Measurements from ENCODE around the gene DAZL. TPM values are rescaled to one million over a fixed set of nuclear protein-coding genes. Genes with fewer than 3 reads are reported as not detected.

The DAZL gene
- total RNA-seq, 1 experiment from 2014 or later = 3.9 TPM

- TF ChIP-seq ESRRA (CRISPR knock-in tag; IDR thresholded peaks at IDR 0.05; ENCODE audit: borderline replicate concordance) (no peak), ZNF263 (CRISPR knock-in tag; IDR thresholded peaks at IDR 0.05; ENCODE audit: low read depth) (no peak), FOXK1 (CRISPR knock-in tag; IDR thresholded peaks at IDR 0.05) (no peak), MXD4 (CRISPR knock-in tag; IDR thresholded peaks at IDR 0.05; ENCODE audit: borderline replicate concordance) (no peak), HMGA2 (CRISPR knock-in tag; IDR thresholded peaks at IDR 0.05) (no peak), ZNF416 (CRISPR knock-in tag; IDR thresholded peaks at IDR 0.05) (no peak), SOX15 (CRISPR knock-in tag; IDR thresholded peaks at IDR 0.05) (no peak), CBFB (CRISPR knock-in tag; IDR thresholded peaks at IDR 0.05; ENCODE audit: low read depth) (no peak), ZBTB21 (CRISPR knock-in tag; IDR thresholded peaks at IDR 0.05; ENCODE audit: borderline replicate concordance) (no peak)
Observed at GRCh38 chr3:16546186-16547010, 58.8 kb downstream of the DAZL start (continued).

GRCh38 chr3:16545413-16546185 lies 59.6 kb downstream of the DAZL start:
- POLR2A ChIA-PET = no interaction called here
- H3K27ac Mint-ChIP-seq = no peak overlapping the region
- no peak overlapping the region for H3K4me3 Mint-ChIP-seq
- CTCF ChIA-PET = interaction anchor here (1.2 kb wide), 1 partner anchor 255 kb away, joined by 3 read pairs; no protein-coding TSS in a partner anchor
- DNase-seq (ENCODE audit: low spot score) (no peak), ATAC-seq (no peak)
- H3K4me1 Mint-ChIP-seq = peaks cover 15% of the 10 kb centered on the region
- no peaks in the 10 kb centered on the region for H3K27me3 Mint-ChIP-seq (ENCODE audit: low read depth)
- H3K9me3 Mint-ChIP-seq = peaks cover 4% of the 10 kb centered on the region; the same call in 1 of the 2 replicates
- no peaks in the 10 kb centered on the region for H3K36me3 Mint-ChIP-seq
- TF ChIP-seq ZNF396 (CRISPR knock-in tag; IDR thresholded peaks at IDR 0.05; ENCODE audit: borderline replicate concordance) (no peak), ZNF425 (CRISPR knock-in tag; conservative IDR thresholded peaks at IDR 0.05) (no peak), ZSCAN18 (CRISPR knock-in tag; IDR thresholded peaks at IDR 0.05) (no peak), KAT7 (CRISPR knock-in tag; IDR thresholded peaks at IDR 0.05; ENCODE audit: borderline replicate concordance) (no peak), PRRX2 (CRISPR knock-in tag; IDR thresholded peaks at IDR 0.05) (no peak), ZMAT4 (CRISPR knock-in tag; IDR thresholded peaks at IDR 0.05) (no peak), HMGXB4 (CRISPR knock-in tag; IDR thresholded peaks at IDR 0.05) (no peak), ATF6 (CRISPR knock-in tag; IDR thresholded peaks at IDR 0.05) (no peak), JAZF1 (CRISPR knock-in tag; IDR thresholded peaks at IDR 0.05) (no peak), E2F4 (CRISPR knock-in tag; IDR thresholded peaks at IDR 0.05; ENCODE audit: borderline replicate concordance, low read depth) (no peak), FOXJ3 (CRISPR knock-in tag; IDR thresholded peaks at IDR 0.05; ENCODE audit: borderline replicate concordance) (no peak), ATF2 (CRISPR knock-in tag; IDR thresholded peaks at IDR 0.05; ENCODE audit: borderline replicate concordance, low read depth) (no peak), ZNF512 (CRISPR knock-in tag; IDR thresholded peaks at IDR 0.05; ENCODE audit: borderline replicate concordance) (no peak)
